Suprapubic skin (tissue), 4 donors: ENCODE results near the gene PACSIN2. TPM values are rescaled to one million over a fixed set of nuclear protein-coding genes. Genes with fewer than 3 reads are reported as not detected.
A peak's percentile ranks its signal among the peaks of the same experiment; 100 is the strongest.
"Not testable (repeated sequence)": the region's sequence is repeated elsewhere in the genome, so short reads cannot be mapped to it uniquely, and the experiment has no call there.

ENCODE experiments used
- DNase-seq, 2 donors: peaks; one replicate each; pipeline ENCODE4 v3.0.0-alpha.2; 2019; ENCODE audit warnings: low spot score in 2 of 2
- H3K27ac ChIP-seq: fragments of 200-600 bp; sonication (generic); one replicate; pipeline ENCODE4 v1.5.1; 2019
- H3K27me3 ChIP-seq: fragments of 200-600 bp; sonication (generic); one replicate; pipeline ENCODE4 v1.5.1; 2019
- H3K36me3 ChIP-seq: fragments of 200-600 bp; sonication (generic); one replicate; pipeline ENCODE4 v1.5.1; 2019
- H3K4me1 ChIP-seq: fragments of 200-600 bp; sonication (generic); one replicate; pipeline ENCODE4 v1.5.1; 2019
- H3K4me3 ChIP-seq: fragments of 200-600 bp; sonication (generic); one replicate; pipeline ENCODE4 v1.5.1; 2019; ENCODE audit warnings: mild to moderate bottlenecking
- H3K9me3 ChIP-seq: fragments of 200-600 bp; sonication (generic); one replicate; pipeline ENCODE4 v1.5.1; 2019
- EP300 ChIP-seq: sonication (generic); formaldehyde crosslinking; IDR thresholded peaks from one replicate; pipeline ENCODE4 v1.6.1; 2017; ENCODE audit warnings: antibody characterized with exemption
- POLR2A ChIP-seq, 2 donors: fragments of 450-650 bp; IDR thresholded peaks; one replicate each; pipeline ENCODE4 v1.6.1; 2017; ENCODE audit warnings: antibody characterized with exemption in 2 of 2, mild to moderate bottlenecking in 2 of 2, moderate library complexity in 2 of 2
- POLR2AphosphoS5 ChIP-seq, 3 donors: sonication (generic); formaldehyde crosslinking; IDR thresholded peaks; one replicate each; pipeline ENCODE4 v1.6.1; 2017; ENCODE audit warnings: antibody characterized with exemption in 3 of 3
- WGBS: methylation state at CpG from one replicate; pipeline ENCODE4 v1.1.5; 2018; 5-methylcytosine and 5-hydroxymethylcytosine counted together
- total RNA-seq, 4 donors: library from RNA; depleted of rRNA; stranded (reverse); fragments of >200 nt; gene quantifications; one replicate each; pipeline ENCODE4 v1.1.0, GENCODE V29; 2016
- TF ChIP-seq, protein P1 (sequence below), 2 donors: fragments of 200-600 bp in 1 of 2; fragments of 450-650 bp in 1 of 2; sonication (generic) in 1 of 2; IDR thresholded peaks; one replicate each; pipeline ENCODE4 v1.5.1; 2016 to 2019; ENCODE audit warnings: antibody characterized with exemption in 2 of 2, mild to moderate bottlenecking in 1 of 2, moderate library complexity in 1 of 2

PACSIN2 gene
- total RNA-seq, 4 donors from 2014 or later, result 38.9 to 74.8 (median 55.3) TPM

DNA sequence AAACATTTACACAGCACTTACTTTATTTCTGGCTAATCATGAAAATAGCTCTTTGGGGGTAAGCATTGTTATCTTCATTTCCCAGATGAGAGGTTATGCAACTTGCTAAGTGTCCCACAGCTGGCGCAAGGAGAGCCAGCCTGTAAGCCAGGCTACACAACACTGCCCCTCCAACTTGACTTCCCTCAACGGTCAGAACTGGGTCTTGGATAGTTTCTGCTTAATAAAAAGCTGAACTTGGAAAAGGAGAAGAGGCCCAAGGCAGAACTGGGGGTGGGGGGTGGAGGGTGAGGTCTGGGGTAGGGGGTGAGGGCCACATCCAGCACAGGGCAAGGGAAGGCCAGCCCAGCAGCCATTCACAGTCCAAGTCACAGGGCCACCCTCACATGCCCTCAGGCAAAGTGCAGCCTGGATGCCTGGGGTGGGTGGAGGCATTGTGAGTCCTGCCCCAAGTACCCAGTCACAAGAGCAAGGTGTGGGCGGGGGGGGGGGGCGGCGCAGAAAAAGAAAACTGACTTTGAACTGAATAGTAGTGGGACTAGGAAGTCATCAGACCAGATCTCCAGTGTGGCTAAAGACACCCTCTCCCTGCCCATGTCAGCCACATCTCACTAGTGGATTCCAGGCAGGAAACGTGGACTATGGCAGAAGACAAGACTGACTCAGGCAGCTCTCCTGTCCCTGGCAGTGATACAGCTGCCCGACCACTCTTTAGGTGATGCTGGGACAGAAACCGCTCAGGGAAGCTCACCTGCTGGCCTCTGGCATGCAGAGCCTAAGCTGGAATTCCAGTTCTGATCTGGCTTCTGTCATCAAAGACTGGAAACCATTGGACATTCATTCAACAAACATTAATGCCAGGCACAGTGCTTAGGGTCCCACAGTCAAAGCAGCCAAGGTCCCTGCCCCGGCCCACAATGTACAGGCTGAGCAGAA is 52.4 kb downstream of the PACSIN2 start:
- H3K9me3 ChIP-seq, result no peaks in the 10 kb centered on the region
- H3K27me3 ChIP-seq, result no peaks in the 10 kb centered on the region
- WGBS, result 60% methylated on average over 9 of the region's 9 CpGs
- TF ChIP-seq EP300, result no peak
- peak in 1 of 3 donors; percentile 14 for TF ChIP-seq POLR2AphosphoS5 (IDR thresholded peaks at IDR 0.05)
- no peak for TF ChIP-seq POLR2A (IDR thresholded peaks at IDR 0.05)
- peaks cover 74% of the 10 kb centered on the region for H3K4me1 ChIP-seq
- peak; percentile 64 to 79 for DNase-seq
- peak overlapping the region; percentile 42 for H3K27ac ChIP-seq
- no peak overlapping the region for H3K4me3 ChIP-seq
- H3K36me3 ChIP-seq, result peaks cover 4% of the 10 kb centered on the region

DNA sequence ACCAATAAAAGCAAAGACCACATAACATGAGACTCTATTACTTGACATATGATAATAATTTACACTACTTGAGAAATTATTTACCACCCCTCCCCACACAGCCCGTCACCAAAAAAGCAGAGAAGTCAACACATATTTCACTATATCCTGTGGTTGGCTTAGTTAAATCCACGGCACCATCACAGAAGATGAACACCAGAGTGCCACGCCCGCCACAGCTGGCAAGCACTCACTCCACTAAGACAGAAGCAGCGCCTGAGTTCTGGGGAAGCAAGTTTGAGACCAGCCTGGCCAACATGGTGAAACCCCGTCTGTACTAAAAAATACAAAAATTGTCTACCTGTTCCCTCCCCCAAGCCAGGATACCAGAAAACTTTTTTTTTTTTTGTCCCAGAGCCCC is 53.1 kb downstream of the PACSIN2 start:
- Histone ChIP-seq H3K27ac (peak overlapping the region; percentile 42), H3K27me3 (no peaks in the 10 kb centered on the region), H3K36me3 (peaks cover 4% of the 10 kb centered on the region), H3K4me3 (no peak overlapping the region), H3K4me1 (peaks cover 73% of the 10 kb centered on the region), H3K9me3 (no peaks in the 10 kb centered on the region)
- 56% methylated on average over 6 of the region's 6 CpGs for WGBS
- TF ChIP-seq EP300, result no peak
- TF ChIP-seq, protein P1, sequence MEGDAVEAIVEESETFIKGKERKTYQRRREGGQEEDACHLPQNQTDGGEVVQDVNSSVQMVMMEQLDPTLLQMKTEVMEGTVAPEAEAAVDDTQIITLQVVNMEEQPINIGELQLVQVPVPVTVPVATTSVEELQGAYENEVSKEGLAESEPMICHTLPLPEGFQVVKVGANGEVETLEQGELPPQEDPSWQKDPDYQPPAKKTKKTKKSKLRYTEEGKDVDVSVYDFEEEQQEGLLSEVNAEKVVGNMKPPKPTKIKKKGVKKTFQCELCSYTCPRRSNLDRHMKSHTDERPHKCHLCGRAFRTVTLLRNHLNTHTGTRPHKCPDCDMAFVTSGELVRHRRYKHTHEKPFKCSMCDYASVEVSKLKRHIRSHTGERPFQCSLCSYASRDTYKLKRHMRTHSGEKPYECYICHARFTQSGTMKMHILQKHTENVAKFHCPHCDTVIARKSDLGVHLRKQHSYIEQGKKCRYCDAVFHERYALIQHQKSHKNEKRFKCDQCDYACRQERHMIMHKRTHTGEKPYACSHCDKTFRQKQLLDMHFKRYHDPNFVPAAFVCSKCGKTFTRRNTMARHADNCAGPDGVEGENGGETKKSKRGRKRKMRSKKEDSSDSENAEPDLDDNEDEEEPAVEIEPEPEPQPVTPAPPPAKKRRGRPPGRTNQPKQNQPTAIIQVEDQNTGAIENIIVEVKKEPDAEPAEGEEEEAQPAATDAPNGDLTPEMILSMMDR (IDR thresholded peaks at IDR 0.05), result no peak
- no peak for TF ChIP-seq POLR2AphosphoS5 (IDR thresholded peaks at IDR 0.05)
- no peak for TF ChIP-seq POLR2A (IDR thresholded peaks at IDR 0.05)
- peak; percentile 57 to 77 for DNase-seq

DNA sequence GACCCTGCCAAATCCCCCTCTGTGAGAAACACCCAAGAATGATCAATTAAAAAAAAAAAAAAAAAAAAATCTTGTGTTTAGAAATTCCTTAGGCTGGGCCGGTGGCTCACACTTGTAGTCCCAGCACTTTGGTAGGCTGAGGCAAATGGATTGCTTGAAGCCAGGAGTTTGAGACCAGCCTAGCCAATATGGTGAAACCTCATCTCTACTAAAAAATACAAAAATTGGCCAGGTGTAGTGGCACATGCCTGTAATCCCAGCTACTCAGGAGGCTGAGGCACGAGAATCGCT is 53.6 kb downstream of the PACSIN2 start:
- Histone ChIP-seq H3K27ac (peak overlapping the region; percentile 41), H3K4me1 (peaks cover 73% of the 10 kb centered on the region)
- not testable (repeated sequence) for H3K4me3 ChIP-seq, H3K9me3 ChIP-seq, H3K36me3 ChIP-seq, H3K27me3 ChIP-seq
- peak; percentile 19 to 28 for DNase-seq
- 73% methylated on average over 3 of the region's 3 CpGs for WGBS

DNA sequence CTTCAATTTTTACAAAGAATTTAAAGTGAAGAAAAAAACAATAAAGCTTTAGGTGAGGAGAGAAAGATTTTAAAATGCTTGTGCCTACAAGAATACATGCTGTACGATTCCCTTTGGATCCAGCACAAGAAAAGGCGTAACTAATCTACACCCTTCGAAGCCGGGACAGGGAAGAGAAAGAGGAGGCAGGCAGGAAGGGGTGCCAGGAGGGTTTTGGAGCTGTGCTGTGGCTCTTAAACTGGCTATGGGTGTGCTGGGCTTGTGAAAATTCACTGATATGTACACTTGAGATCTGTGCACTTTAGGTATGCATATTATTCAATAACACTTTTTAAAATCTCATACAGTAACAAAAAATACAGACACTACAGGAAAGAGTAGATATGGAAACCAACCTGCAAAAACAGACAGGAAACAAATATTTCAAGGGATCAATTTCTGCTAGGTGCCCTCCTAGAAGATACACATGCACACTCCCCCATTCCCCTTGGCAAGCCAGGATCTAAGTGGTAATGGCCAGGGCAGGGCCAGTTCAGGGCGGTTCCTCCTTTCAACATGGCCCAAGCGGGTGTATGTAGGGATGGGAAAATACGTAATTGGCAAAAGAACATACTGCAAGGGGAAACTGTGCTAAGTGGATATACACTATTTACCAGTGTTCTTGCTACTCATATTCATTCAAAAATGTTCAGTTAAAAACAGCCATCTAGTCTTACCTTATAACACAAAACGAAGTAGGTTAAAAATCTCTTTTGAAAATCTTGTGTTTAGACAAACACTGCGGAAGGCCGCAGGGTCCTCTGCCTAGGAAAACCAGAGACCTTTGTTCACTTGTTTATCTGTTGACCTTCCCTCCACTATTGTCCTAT is 54.2 kb downstream of the PACSIN2 start:
- WGBS, result 60% methylated on average over 10 of the region's 10 CpGs
- H3K9me3 ChIP-seq, result no peaks in the 10 kb centered on the region
- peak overlapping the region; percentile 73 for H3K27ac ChIP-seq
- H3K4me3 ChIP-seq, result no peak overlapping the region
- TF ChIP-seq EP300 (no peak), POLR2A (IDR thresholded peaks at IDR 0.05) (no peak), POLR2AphosphoS5 (IDR thresholded peaks at IDR 0.05) (no peak)
- TF ChIP-seq, protein P1 (IDR thresholded peaks at IDR 0.05), result no peak
- H3K27me3 ChIP-seq, result no peaks in the 10 kb centered on the region
- DNase-seq, result peak; percentile 46 to 67
- H3K36me3 ChIP-seq, result peaks cover 4% of the 10 kb centered on the region
- H3K4me1 ChIP-seq, result peaks cover 70% of the 10 kb centered on the region

DNA sequence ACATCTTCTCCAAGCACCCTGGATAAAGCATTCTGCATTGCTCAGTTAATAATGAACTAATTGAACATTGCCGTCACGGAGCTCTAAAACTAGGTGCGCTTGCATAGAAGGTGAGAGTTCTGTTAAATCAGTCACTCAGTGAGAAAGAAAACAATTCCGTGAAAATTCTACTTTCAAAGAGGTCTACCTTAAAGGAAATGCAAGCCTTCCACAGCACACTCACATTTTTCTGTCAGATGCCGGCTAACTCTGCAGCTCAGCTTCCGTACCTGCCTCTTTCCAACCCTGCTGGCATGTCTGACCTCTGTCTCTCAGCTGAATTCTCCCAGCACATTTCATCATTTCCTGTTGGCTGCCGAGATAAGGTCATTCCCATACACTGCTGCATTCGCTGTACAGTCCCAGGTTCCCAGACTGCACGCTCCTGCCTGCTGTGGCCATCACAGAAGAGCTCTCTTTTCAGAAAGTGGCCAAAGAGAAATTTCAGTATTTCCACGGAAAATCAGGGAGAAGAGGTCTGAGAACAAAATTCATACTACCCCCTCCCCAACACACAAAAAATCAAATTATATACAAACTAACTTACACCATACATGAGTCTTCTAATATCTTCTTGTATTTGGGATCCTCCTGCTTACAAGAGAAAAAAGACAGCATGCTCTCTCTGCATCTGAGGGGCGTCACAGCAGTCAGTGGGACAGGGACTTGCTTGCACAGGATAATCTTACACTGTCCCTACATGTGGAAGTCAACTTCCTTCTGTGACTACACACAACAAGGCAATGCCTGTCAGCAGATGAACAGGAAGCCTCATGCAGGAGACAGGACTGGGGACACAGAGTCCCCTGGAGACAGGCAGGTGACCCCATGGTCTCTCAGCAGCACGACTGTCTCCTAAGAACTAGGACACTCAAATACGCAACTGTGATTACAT is 55.1 kb downstream of the PACSIN2 start:
- DNase-seq, result peak; percentile 60 to 64
- Histone ChIP-seq H3K27ac (peak overlapping the region; percentile 73), H3K9me3 (no peaks in the 10 kb centered on the region), H3K36me3 (peaks cover 4% of the 10 kb centered on the region), H3K27me3 (no peaks in the 10 kb centered on the region), H3K4me3 (peak overlapping the region; percentile 24), H3K4me1 (peaks cover 61% of the 10 kb centered on the region)
- WGBS, result 51% methylated on average over 13 of the region's 13 CpGs
- TF ChIP-seq, protein P1 (IDR thresholded peaks at IDR 0.05), result no peak
- TF ChIP-seq POLR2A (IDR thresholded peaks at IDR 0.05), result no peak
- no peak for TF ChIP-seq EP300
- no peak for TF ChIP-seq POLR2AphosphoS5 (IDR thresholded peaks at IDR 0.05)
